ENCODE results near the gene GIMAP8. TPM values are rescaled to one million over a fixed set of nuclear protein-coding genes. Genes with fewer than 3 reads are reported as not detected.

The GIMAP8 gene
- total and polyA plus RNA-seq, 4 donors, result 3.9 to 8.8 (median 4.4) TPM

DNA sequence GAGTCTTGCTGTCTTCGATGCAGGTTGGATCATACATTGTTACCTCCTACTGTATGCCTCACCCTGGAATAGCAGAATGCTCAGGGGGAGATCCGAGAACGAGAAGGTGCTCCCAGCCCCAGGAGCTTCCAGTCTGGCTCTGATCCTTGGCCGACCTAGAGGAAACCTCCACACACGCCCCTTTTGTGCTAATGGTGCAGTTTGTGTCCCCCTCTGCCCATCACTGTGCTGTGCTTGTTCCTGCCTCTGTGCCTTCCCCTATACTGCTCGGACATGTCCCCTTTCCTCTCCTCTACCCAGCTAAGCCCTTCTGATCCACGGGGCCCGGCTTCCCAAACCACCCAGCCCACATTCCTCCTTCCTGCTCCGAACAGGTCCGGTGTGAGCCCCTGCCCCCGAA lies 38.8 kb upstream of the GIMAP8 start:
- H3K27me3 ChIP-seq (ENCODE audit: control insufficient read depth, insufficient read depth, low read length), result no peaks in the 10 kb centered on the region
- H3K36me3 ChIP-seq (ENCODE audit: control insufficient read depth, insufficient read depth, low read length), result peaks cover 60% of the 10 kb centered on the region
- H3K4me3 ChIP-seq (ENCODE audit: low read depth, low read length), result no peak overlapping the region
- WGBS (ENCODE audit: insufficient coverage), result 87% methylated on average over 11 of the region's 11 CpGs
- DNase-seq (ENCODE audit: low read depth in 4 of 6, low spot score in 6 of 6), result no peak
- H3K4me1 ChIP-seq (ENCODE audit: control insufficient read depth, insufficient read depth, low read length), result peaks cover 21% of the 10 kb centered on the region
- H3K9me3 ChIP-seq (ENCODE audit: control insufficient read depth, insufficient read depth, low read length), result no peaks in the 10 kb centered on the region
- no peak overlapping the region for H3K27ac ChIP-seq (ENCODE audit: low read depth, low read length)

DNA sequence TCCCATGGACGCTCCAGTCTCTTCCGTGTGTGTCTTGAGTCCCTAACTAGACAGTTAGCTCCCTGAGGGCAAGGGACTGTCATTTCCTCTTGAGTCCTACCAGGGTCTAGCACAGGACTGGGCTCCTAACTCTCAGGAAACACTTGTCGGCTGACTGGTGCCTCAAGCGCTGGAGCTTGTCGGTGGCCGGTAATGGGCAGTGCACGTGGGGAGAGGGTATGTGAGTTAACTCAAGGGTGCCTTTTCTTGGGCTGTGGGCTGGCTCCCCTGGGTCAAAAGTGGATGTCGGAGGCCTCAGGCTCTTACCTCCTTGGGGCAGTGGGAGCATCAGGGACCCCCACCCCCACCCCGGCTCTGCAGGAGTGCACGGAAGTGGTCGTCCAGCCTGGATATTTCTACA lies 38.4 kb upstream of the GIMAP8 start:
- Histone ChIP-seq H3K27ac (ENCODE audit: low read depth, low read length) (no peak overlapping the region), H3K27me3 (ENCODE audit: control insufficient read depth, insufficient read depth, low read length) (no peaks in the 10 kb centered on the region), H3K36me3 (ENCODE audit: control insufficient read depth, insufficient read depth, low read length) (peaks cover 60% of the 10 kb centered on the region), H3K9me3 (ENCODE audit: control insufficient read depth, insufficient read depth, low read length) (no peaks in the 10 kb centered on the region), H3K4me1 (ENCODE audit: control insufficient read depth, insufficient read depth, low read length) (peaks cover 18% of the 10 kb centered on the region), H3K4me3 (ENCODE audit: low read depth, low read length) (no peak overlapping the region)
- WGBS (ENCODE audit: insufficient coverage), result 97% methylated on average over 9 of the region's 11 CpGs
- DNase-seq (ENCODE audit: low read depth in 4 of 6, low spot score in 6 of 6), result no peak

DNA sequence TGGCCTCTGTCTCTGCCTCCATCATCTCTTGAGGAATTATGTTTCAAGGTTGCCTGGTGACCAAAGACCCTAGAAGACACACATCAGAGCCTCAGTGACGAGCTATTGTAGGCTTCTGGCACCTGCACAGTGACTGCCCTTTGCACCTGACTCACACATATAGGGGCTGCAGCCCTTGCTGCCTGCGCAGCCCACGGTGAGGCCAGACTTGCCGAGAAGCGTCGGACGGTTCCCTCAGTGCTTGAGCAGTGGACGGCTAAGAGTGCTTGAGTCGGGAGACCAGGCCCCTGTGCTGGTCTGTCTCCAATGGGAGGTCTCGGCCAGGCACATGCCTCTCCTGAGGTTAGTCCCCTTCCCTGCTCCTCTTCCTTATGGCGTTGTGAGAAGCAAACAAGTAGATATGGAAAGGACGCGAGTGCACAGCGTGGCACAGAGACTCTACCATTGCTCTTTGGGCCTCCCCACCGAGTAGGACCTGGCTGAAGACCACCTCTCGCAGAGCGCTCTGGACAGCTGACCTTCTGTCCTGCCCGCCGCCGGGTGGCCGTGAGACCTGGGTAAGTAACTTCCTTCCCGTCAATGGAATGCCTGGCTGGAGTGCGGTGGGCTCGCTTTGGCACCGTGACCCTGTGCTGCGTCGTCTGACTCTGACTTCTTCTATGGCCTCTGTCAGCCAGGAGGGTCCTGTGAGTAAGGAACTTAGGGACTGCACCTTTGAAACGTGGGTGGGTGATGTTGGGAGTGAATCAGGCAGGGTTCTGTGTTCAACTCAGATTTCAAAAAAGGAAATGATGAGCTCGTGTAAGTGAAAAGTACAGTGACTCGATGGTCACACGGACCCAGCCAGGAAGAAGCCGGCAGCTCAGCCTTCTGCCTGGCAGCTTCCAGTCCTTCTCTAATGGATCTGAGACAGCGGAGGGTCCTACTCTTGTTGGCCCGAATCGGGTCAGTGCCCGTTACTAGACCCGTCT lies 37.6 kb upstream of the GIMAP8 start:
- WGBS (ENCODE audit: insufficient coverage), result 91% methylated on average over 35 of the region's 37 CpGs
- Histone ChIP-seq H3K36me3 (ENCODE audit: control insufficient read depth, insufficient read depth, low read length) (peaks cover 55% of the 10 kb centered on the region), H3K4me1 (ENCODE audit: control insufficient read depth, insufficient read depth, low read length) (peaks cover 15% of the 10 kb centered on the region), H3K4me3 (ENCODE audit: low read depth, low read length) (no peak overlapping the region), H3K9me3 (ENCODE audit: control insufficient read depth, insufficient read depth, low read length) (no peaks in the 10 kb centered on the region), H3K27ac (ENCODE audit: low read depth, low read length) (no peak overlapping the region), H3K27me3 (ENCODE audit: control insufficient read depth, insufficient read depth, low read length) (no peaks in the 10 kb centered on the region)
- DNase-seq (ENCODE audit: low read depth in 4 of 6, low spot score in 6 of 6), result no peak

DNA sequence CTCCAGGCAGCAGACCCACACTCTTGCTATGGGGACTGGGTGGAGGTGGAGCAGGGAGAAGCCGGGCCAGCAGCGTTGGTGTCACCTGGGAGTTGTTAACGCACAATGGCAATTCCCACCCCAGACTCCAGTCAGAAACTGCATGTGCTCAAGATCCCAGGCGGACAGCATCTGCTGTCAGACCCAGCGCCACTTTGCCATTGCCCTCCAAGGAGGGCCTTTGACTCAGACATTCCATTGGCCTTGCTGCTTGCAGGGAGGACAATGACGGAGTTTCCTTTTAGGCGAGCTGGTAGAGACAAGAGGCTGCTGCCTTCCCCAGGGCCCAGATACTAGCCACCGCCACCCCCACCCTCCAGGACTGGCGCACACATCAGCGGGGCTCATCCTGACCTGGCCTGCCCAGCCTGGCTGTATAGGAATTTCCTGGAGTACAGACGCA lies 36.8 kb upstream of the GIMAP8 start:
- H3K27me3 ChIP-seq (ENCODE audit: control insufficient read depth, insufficient read depth, low read length), result no peaks in the 10 kb centered on the region
- no peak overlapping the region for H3K27ac ChIP-seq (ENCODE audit: low read depth, low read length)
- no peak overlapping the region for H3K4me3 ChIP-seq (ENCODE audit: low read depth, low read length)
- peaks cover 15% of the 10 kb centered on the region for H3K4me1 ChIP-seq (ENCODE audit: control insufficient read depth, insufficient read depth, low read length)
- peaks cover 46% of the 10 kb centered on the region for H3K36me3 ChIP-seq (ENCODE audit: control insufficient read depth, insufficient read depth, low read length)
- no peaks in the 10 kb centered on the region for H3K9me3 ChIP-seq (ENCODE audit: control insufficient read depth, insufficient read depth, low read length)
- WGBS (ENCODE audit: insufficient coverage), result 87% methylated on average over 10 of the region's 11 CpGs
- no peak for DNase-seq (ENCODE audit: low read depth in 4 of 6, low spot score in 6 of 6)

DNA sequence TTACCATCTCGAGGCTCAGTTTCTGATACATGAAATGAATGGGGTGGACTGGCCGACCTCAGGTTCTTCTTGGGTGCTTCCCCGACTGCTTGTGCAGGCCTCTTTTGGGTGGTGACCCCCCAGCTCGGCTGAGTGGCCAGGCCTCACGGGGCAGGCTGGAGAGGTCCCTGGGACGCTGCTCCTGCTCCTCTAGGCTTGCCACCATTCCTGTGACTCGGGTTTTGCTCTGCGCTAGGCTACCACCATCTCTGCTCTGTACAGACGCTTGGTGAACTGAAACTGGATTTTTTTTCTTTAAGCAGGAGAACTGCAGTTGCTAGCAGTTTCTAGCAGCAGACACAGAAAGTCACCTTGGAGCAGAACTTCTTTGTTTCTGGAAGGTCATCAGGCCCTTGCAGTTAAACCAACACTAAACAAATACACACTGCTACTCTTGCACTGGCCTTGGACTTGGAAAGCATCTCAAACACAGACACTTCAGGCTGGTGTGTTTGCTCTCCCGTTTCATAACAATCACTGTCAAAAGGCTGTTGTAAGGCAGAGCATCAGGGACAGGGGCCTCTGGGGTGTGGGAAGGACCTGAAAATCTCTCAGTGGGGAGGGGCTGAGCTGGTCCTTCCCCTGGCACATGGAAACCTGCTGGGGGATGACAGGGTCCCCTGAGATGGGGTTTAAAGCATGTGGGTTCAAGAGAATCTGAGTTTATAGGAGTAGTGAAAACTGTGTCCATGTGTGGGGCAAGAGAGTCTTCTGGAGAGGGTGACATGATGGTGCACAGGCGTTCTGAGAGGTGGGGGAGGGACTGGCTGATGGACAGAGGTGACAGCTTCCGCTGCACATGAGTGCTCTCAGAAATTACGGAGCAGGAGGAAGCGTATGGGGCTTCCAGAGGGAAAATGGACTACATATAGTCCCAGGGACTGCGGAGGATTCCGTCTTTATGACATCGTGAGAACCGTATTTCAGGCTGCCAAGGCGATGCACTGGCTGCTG lies 35.0 kb upstream of the GIMAP8 start:
- H3K27ac ChIP-seq (ENCODE audit: low read depth, low read length), result no peak overlapping the region
- H3K27me3 ChIP-seq (ENCODE audit: control insufficient read depth, insufficient read depth, low read length), result no peaks in the 10 kb centered on the region
- no peaks in the 10 kb centered on the region for H3K9me3 ChIP-seq (ENCODE audit: control insufficient read depth, insufficient read depth, low read length)
- H3K4me1 ChIP-seq (ENCODE audit: control insufficient read depth, insufficient read depth, low read length), result peaks cover 15% of the 10 kb centered on the region
- DNase-seq (ENCODE audit: low read depth in 4 of 6, low spot score in 6 of 6), result peak in 1 of 6 donors; percentile 19
- peaks cover 31% of the 10 kb centered on the region for H3K36me3 ChIP-seq (ENCODE audit: control insufficient read depth, insufficient read depth, low read length)
- no peak overlapping the region for H3K4me3 ChIP-seq (ENCODE audit: low read depth, low read length)
- WGBS (ENCODE audit: insufficient coverage), result 83% methylated on average over 18 of the region's 19 CpGs

DNA sequence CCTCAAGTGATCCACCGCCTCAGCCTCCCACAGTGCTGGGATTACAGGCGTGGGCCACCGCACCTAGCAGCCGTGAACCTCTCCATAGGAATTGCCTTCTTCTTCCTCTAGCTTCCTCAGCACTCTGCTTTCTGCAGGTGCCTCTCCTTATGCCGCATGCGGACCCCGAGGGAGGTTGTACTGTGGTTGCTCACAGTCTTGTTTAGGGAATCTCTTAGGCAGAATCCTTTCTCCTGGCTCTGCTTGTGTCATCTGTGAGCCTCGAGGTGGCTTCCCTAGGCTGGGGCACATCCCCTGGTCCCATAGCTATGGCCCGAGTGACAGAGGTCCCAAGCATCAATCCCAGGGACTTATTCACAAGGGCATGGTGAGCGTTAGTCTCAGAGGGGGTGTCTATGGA lies 33.2 kb upstream of the GIMAP8 start:
- no peaks in the 10 kb centered on the region for H3K9me3 ChIP-seq (ENCODE audit: control insufficient read depth, insufficient read depth, low read length)
- 86% methylated on average over 4 of the region's 10 CpGs for WGBS (ENCODE audit: insufficient coverage)
- no peak overlapping the region for H3K27ac ChIP-seq (ENCODE audit: low read depth, low read length)
- DNase-seq (ENCODE audit: low read depth in 4 of 6, low spot score in 6 of 6), result no peak
- peaks cover 4% of the 10 kb centered on the region for H3K4me1 ChIP-seq (ENCODE audit: control insufficient read depth, insufficient read depth, low read length)
- H3K4me3 ChIP-seq (ENCODE audit: low read depth, low read length), result no peak overlapping the region
- H3K36me3 ChIP-seq (ENCODE audit: control insufficient read depth, insufficient read depth, low read length), result peaks cover 14% of the 10 kb centered on the region
- no peaks in the 10 kb centered on the region for H3K27me3 ChIP-seq (ENCODE audit: control insufficient read depth, insufficient read depth, low read length)

DNA sequence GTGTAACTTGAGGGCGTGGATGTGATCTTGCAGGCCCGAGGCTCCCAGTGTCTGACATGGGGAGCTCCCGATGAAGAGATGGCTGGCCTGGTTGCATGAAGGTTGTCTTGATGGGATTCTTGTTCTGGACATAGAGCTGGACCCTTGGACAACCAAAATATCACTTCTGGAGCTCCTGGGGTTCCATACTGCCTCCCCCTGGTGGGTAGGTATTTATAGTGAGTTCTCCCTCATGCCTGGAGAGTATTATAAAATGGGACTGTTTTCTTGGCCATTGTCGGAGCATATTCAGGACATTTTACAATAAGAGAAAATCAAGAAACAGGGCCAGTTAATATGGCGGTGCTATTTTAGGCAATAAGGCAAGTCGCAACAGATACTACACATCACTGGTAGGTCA lies 32.6 kb upstream of the GIMAP8 start:
- Histone ChIP-seq H3K36me3 (ENCODE audit: control insufficient read depth, insufficient read depth, low read length) (peaks cover 10% of the 10 kb centered on the region), H3K4me1 (ENCODE audit: control insufficient read depth, insufficient read depth, low read length) (peaks cover 4% of the 10 kb centered on the region), H3K9me3 (ENCODE audit: control insufficient read depth, insufficient read depth, low read length) (no peaks in the 10 kb centered on the region), H3K27ac (ENCODE audit: low read depth, low read length) (no peak overlapping the region), H3K27me3 (ENCODE audit: control insufficient read depth, insufficient read depth, low read length) (no peaks in the 10 kb centered on the region), H3K4me3 (ENCODE audit: low read depth, low read length) (no peak overlapping the region)
- WGBS (ENCODE audit: insufficient coverage), result 93% methylated on average over 3 of the region's 6 CpGs
- no peak for DNase-seq (ENCODE audit: low read depth in 4 of 6, low spot score in 6 of 6)

DNA sequence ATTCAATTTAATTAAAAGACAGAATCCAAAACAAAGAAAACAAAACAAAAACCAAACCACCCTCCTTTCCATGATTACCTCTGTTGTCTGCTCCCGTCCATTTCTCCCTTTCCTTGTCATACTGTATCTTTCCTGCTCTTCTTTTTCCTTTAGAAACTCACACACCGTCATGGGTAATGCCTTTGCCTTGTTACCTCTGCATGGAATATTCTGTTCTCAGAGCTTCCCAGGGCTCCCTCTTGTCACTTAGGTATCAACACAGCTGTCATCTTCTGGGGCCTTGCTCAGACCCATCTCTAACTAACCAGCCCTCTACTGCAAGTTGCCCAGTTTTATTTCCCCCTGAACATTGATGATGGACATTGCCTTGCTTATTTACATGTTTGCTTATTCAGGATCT lies 30.2 kb upstream of the GIMAP8 start:
- Histone ChIP-seq H3K27ac (ENCODE audit: low read depth, low read length) (no peak overlapping the region), H3K36me3 (ENCODE audit: control insufficient read depth, insufficient read depth, low read length) (no peaks in the 10 kb centered on the region), H3K9me3 (ENCODE audit: control insufficient read depth, insufficient read depth, low read length) (no peaks in the 10 kb centered on the region), H3K27me3 (ENCODE audit: control insufficient read depth, insufficient read depth, low read length) (no peaks in the 10 kb centered on the region), H3K4me3 (ENCODE audit: low read depth, low read length) (no peak overlapping the region), H3K4me1 (ENCODE audit: control insufficient read depth, insufficient read depth, low read length) (peaks cover 4% of the 10 kb centered on the region)
- no peak for DNase-seq (ENCODE audit: low read depth in 4 of 6, low spot score in 6 of 6)
- 46% methylated on average over 2 of the region's 2 CpGs for WGBS (ENCODE audit: insufficient coverage)

DNA sequence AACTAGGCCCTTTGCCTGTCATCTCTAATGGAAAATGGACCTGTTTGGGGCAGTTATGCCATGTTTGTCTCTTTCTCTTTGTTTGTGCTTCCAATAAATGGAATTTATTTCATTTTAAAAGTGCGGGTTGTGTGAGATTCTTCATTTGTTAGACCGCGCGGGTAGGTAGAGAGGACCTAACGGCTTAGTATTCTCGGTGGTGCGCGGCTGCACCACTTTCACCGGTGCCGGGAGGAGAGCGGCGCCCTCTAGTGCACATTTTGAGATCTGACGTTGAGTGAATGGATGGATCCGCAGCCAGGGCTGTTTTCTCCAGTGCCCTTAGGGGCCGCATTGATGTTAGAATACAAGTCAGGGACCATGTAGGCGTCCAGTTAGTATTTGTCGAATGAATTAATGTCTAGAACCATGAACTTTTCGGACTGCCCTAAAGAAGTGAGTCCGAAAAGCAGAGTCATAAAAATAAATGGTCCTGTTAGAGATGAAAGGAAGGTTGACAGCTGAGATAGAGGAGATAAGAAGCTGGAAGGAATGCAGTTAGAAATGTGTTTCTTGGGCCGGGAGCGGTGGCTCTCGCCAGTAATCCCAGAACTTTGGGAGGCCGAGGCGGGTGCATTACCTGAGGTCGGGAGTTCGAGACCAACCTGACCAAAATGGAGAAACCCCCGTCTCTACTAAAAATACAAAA lies 29.3 kb upstream of the GIMAP8 start:
- H3K36me3 ChIP-seq (ENCODE audit: control insufficient read depth, insufficient read depth, low read length), result no peaks in the 10 kb centered on the region
- no peak overlapping the region for H3K4me3 ChIP-seq (ENCODE audit: low read depth, low read length)
- DNase-seq (ENCODE audit: low read depth in 4 of 6, low spot score in 6 of 6), result peak in 5 of 6 donors; percentile 62 to 92 (median 75)
- no peaks in the 10 kb centered on the region for H3K9me3 ChIP-seq (ENCODE audit: control insufficient read depth, insufficient read depth, low read length)
- H3K4me1 ChIP-seq (ENCODE audit: control insufficient read depth, insufficient read depth, low read length), result no peaks in the 10 kb centered on the region
- no peaks in the 10 kb centered on the region for H3K27me3 ChIP-seq (ENCODE audit: control insufficient read depth, insufficient read depth, low read length)
- no peak overlapping the region for H3K27ac ChIP-seq (ENCODE audit: low read depth, low read length)
- WGBS (ENCODE audit: insufficient coverage), result 11% methylated on average over 20 of the region's 27 CpGs
